Placental epithelial cell (primary cell): Measurements from ENCODE around the gene MCM9. TPM values are rescaled to one million over a fixed set of nuclear protein-coding genes. Genes with fewer than 3 reads are reported as not detected.

Experiments
- total RNA-seq: library from RNA; depleted of rRNA; stranded (reverse); fragments of >200 nt; gene quantifications from 2 replicates; pipeline ENCODE4 v1.2.3, GENCODE V29; 2012

MCM9 gene
- total RNA-seq: 24.3 and 27.9 TPM in 2 replicates

GRCh38 chr6:118934461-118935330, at the start of gene MCM9:
Gene MCM9 (minus strand): TSS chr6:118935159. CDS start chr6:118931723, 3,436 bp downstream.

GRCh38 chr6:118893807-118894424, 41.0 kb downstream of the MCM9 start, which contains the start of gene ASF1A:
Gene ASF1A (plus strand): TSS chr6:118894152. CDS start chr6:118894414, 262 bp downstream.

Other genes with a start within 250 kb of the MCM9 start
- gene ASF1A, start 41.0 kb downstream of the MCM9 start, total RNA-seq: 7.5 and 12.7 TPM in 2 replicates
- gene FAM184A, start 143.5 kb upstream of the MCM9 start, total RNA-seq: under 0.01 and 0.11 TPM in 2 replicates